Tibial nerve (tissue), 4 donors: ENCODE results near the gene HIPK2. TPM values are rescaled to one million over a fixed set of nuclear protein-coding genes. Genes with fewer than 3 reads are reported as not detected.

Experiments
- DNase-seq, 2 donors: peaks; one replicate each; pipeline ENCODE4 v3.0.0-alpha.2; 2019; ENCODE audit warnings: low spot score in 2 of 2
- H3K27ac ChIP-seq, 4 donors: fragments of 200-600 bp; sonication (generic) in 3 of 4; one replicate each; pipeline ENCODE4 v1.5.1; 2017 to 2019; ENCODE audit warnings: mild to moderate bottlenecking in 1 of 4
- H3K27me3 ChIP-seq, 2 donors: fragments of 200-600 bp; sonication (generic) in 1 of 2; one replicate each; pipeline versions ENCODE4 v1.5.1 to v1.6.0; 2017 to 2019
- H3K36me3 ChIP-seq, 3 donors: fragments of 200-600 bp; sonication (generic); one replicate each; pipeline ENCODE4 v1.5.1; 2018 to 2019
- H3K4me1 ChIP-seq, 4 donors: fragments of 200-600 bp; sonication (generic) in 3 of 4; one replicate each; pipeline ENCODE4 v1.5.1; 2017 to 2019
- H3K4me3 ChIP-seq, 4 donors: fragments of 200-600 bp; sonication (generic) in 3 of 4; one replicate each; pipeline ENCODE4 v1.5.1; 2017 to 2019; ENCODE audit warnings: mild to moderate bottlenecking in 1 of 4, moderate library complexity in 1 of 4
- H3K9me3 ChIP-seq, 4 donors: fragments of 200-600 bp; sonication (generic) in 3 of 4; one replicate each; pipeline ENCODE4 v1.5.1; 2017 to 2019
- CTCF ChIP-seq, 5 experiments: fragments of 200-600 bp in 3 of 5; fragments of 450-650 bp in 2 of 5; sonication (generic) in 3 of 5; IDR thresholded peaks; one replicate each; pipeline ENCODE4 v1.5.1; 2016 to 2019; ENCODE audit warnings: antibody characterized with exemption in 5 of 5, mild to moderate bottlenecking in 3 of 5, moderate library complexity in 2 of 5
- EP300 ChIP-seq, 2 donors: sonication (generic); formaldehyde crosslinking; IDR thresholded peaks; one replicate each; pipeline ENCODE4 v1.6.1; 2017; ENCODE audit warnings: antibody characterized with exemption in 2 of 2, mild to moderate bottlenecking in 1 of 2
- POLR2A ChIP-seq, 2 donors: fragments of 450-650 bp; IDR thresholded peaks; one replicate each; pipeline ENCODE4 v1.6.1; 2017; ENCODE audit warnings: antibody characterized with exemption in 2 of 2, mild to moderate bottlenecking in 2 of 2, moderate library complexity in 2 of 2
- WGBS, 2 donors: methylation state at CpG; one replicate each; pipeline ENCODE4 v1.1.5; 2018; 5-methylcytosine and 5-hydroxymethylcytosine counted together
- total RNA-seq, 4 donors: library from RNA; depleted of rRNA; stranded (reverse); fragments of >200 nt; gene quantifications; one replicate each; pipeline ENCODE4 v1.1.0, GENCODE V29; 2016

Gene HIPK2
- total RNA-seq, 4 donors from 2014 or later, result 24.9 to 41.1 (median 29.7) TPM

DNA sequence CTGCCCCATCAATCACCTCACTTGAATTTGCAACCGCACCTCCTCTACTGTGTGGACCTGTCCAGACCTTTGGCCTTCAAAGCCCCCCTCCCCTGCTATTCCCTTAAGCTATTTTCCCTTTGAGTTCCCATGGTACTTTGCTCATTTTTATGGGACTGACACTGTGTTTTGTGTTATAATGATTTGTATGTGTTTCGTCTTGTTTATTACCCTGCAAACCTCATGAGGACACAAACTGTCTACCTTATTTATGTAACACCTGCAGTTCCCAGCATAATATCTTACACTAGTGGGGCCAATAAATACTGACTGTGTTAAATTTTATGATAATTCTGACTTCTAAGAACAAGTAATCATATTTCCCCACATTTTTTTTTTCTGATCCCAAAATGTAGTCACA, 183.7 kb downstream of the HIPK2 start:
- WGBS, 2 donors, result 90 to 95% methylated on average over 2 of the region's 2 CpGs

GRCh38 chr7:139592801-139593461, 184.9 kb downstream of the HIPK2 start:
- TF ChIP-seq EP300 (IDR thresholded peaks at IDR 0.05), result no peak
- peaks cover 0 to 89% (median 13%) of the 10 kb centered on the region in 3 donors for H3K36me3 ChIP-seq
- 83 to 86% methylated on average over 4 of the region's 4 CpGs for WGBS, 2 donors
- H3K4me1 ChIP-seq, result no peaks in the 10 kb centered on the region
- H3K9me3 ChIP-seq, result no peaks in the 10 kb centered on the region
- no peak overlapping the region for H3K27ac ChIP-seq
- no peak for DNase-seq
- H3K4me3 ChIP-seq, result no peak overlapping the region
- H3K27me3 ChIP-seq, result no peaks in the 10 kb centered on the region

More for the DNA sequence above, 183.7 kb downstream of the HIPK2 start:
- no peak for TF ChIP-seq EP300 (IDR thresholded peaks at IDR 0.05)
- no peak for TF ChIP-seq CTCF (IDR thresholded peaks at IDR 0.05)
- TF ChIP-seq POLR2A (IDR thresholded peaks at IDR 0.05), result no peak
- H3K4me3 ChIP-seq, result no peak overlapping the region
- H3K27me3 ChIP-seq, result no peaks in the 10 kb centered on the region
- peaks cover 0 to 91% (median 13%) of the 10 kb centered on the region in 3 donors for H3K36me3 ChIP-seq
- H3K4me1 ChIP-seq, result no peaks in the 10 kb centered on the region
- no peak overlapping the region for H3K27ac ChIP-seq
- DNase-seq, result no peak
- no peaks in the 10 kb centered on the region for H3K9me3 ChIP-seq

GRCh38 chr7:139591550-139592195, 186.1 kb downstream of the HIPK2 start:
- Histone ChIP-seq H3K27me3 (no peaks in the 10 kb centered on the region), H3K9me3 (no peaks in the 10 kb centered on the region), H3K36me3 (peaks cover 0 to 93% (median 9%) of the 10 kb centered on the region in 3 donors)

DNA sequence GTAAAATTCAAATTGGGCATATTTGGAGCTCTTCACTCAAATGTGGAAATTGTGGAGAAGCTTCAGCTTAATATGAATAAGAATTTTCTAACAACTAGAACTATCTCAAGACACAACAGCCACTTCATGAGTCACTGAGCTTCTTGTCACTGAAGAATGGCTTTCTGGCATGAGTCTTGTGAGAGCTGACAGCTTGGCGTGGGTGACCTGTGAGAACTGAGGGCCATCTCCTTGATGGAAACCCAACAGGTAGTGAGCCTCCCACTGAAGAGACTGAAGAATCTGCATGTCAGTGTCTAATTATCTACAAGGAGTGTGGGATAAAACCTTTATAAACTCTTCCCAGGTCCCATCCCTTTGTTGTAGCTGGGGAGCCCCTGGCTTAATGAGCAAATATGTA, 188.3 kb downstream of the HIPK2 start:
- no peak overlapping the region for H3K4me3 ChIP-seq
- no peaks in the 10 kb centered on the region for H3K27me3 ChIP-seq
- TF ChIP-seq EP300 (IDR thresholded peaks at IDR 0.05) (no peak), POLR2A (IDR thresholded peaks at IDR 0.05) (no peak), CTCF (IDR thresholded peaks at IDR 0.05) (no peak)
- H3K9me3 ChIP-seq, result no peaks in the 10 kb centered on the region
- H3K27ac ChIP-seq, result no peak overlapping the region
- DNase-seq, result no peak
- peaks cover 0 to 90% (median 6%) of the 10 kb centered on the region in 3 donors for H3K36me3 ChIP-seq
- H3K4me1 ChIP-seq, result no peaks in the 10 kb centered on the region
- 90 to 93% methylated on average over 1 of the region's 1 CpG for WGBS, 2 donors

More at GRCh38 chr7:139591550-139592195, 186.1 kb downstream of the HIPK2 start:
- DNase-seq, result no peak
- Histone ChIP-seq H3K27ac (no peak overlapping the region), H3K4me1 (no peaks in the 10 kb centered on the region), H3K4me3 (no peak overlapping the region)
- WGBS, 2 donors, result 76 to 83% methylated on average over 3 of the region's 3 CpGs
- TF ChIP-seq CTCF (IDR thresholded peaks at IDR 0.05), result no peak
- no peak for TF ChIP-seq POLR2A (IDR thresholded peaks at IDR 0.05)
- TF ChIP-seq EP300 (IDR thresholded peaks at IDR 0.05), result no peak

DNA sequence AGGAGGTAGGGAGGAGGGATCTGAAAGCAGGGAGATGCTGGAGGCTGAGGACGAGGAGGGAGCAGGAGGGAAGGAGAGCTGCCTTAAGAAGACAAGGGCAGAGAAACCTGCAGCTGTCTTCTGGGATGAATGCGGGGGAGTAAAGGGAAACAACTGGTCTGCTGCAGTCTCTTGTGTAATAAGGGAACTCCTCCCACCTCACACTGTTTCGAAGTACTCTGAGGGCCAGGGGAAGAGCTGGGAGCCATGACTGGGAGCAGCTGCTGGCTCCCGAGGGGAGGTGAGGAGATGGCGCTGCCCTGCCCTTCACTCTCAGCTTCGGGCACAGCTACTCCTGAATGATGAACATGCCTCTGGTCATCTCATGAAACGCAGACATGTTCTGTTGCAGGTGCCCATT, 189.2 kb downstream of the HIPK2 start:
- no peaks in the 10 kb centered on the region for H3K9me3 ChIP-seq
- 38 to 51% methylated on average over 5 to 7 of the region's 7 CpGs for WGBS, 2 donors
- DNase-seq, result no peak
- TF ChIP-seq EP300 (IDR thresholded peaks at IDR 0.05) (no peak), CTCF (IDR thresholded peaks at IDR 0.05) (no peak), POLR2A (IDR thresholded peaks at IDR 0.05) (no peak)
- no peaks in the 10 kb centered on the region for H3K4me1 ChIP-seq
- peaks cover 0 to 91% (median 7%) of the 10 kb centered on the region in 3 donors for H3K36me3 ChIP-seq
- no peak overlapping the region for H3K27ac ChIP-seq
- no peaks in the 10 kb centered on the region for H3K27me3 ChIP-seq
- no peak overlapping the region for H3K4me3 ChIP-seq
